HG03066 (cell line): ENCODE results near the gene AZGP1.
"Not testable (repeated sequence)": the region's sequence is repeated elsewhere in the genome, so short reads cannot be mapped to it uniquely, and the experiment has no call there.

ENCODE experiments used
- ATAC-seq: cut with Tn5 transposase; IDR thresholded peaks from one replicate; pipeline ENCODE4 v1.9.1; 2021; ENCODE audit warnings: low read depth; ENCODE audit not compliant: unreplicated experiment

The AZGP1 gene

GRCh38 chr7:99975782-99976521 is at the start of gene AZGP1:
Gene AZGP1 (minus strand): TSS chr7:99976031. CDS start chr7:99976020, 11 bp downstream.
- no peak for ATAC-seq

DNA sequence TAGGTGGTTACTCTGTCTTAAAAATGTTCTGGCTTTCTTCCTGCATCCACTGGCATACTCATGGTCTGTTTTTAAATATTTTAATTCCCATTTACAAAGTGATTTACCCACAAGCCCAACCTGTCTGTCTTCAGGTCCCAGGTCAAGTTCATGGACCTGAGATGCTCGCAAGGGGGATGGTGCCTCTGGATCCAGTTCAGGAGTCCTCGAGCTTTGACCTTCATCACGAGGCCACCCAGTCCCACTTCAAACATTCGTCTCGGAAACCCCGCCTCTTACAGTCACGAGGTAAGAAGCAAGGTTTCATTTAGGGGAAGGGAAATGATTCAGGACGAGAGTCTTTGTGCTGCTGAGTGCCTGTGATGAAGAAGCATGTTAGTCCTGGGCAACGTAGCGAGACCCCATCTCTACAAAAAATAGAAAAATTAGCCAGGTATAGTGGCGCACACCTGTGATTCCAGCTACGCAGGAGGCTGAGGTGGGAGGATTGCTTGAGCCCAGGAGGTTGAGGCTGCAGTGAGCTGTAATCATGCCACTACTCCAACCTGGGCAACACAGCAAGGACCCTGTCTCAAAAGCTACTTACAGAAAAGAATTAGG is 48.3 kb upstream of the AZGP1 start:
- no peak for ATAC-seq

DNA sequence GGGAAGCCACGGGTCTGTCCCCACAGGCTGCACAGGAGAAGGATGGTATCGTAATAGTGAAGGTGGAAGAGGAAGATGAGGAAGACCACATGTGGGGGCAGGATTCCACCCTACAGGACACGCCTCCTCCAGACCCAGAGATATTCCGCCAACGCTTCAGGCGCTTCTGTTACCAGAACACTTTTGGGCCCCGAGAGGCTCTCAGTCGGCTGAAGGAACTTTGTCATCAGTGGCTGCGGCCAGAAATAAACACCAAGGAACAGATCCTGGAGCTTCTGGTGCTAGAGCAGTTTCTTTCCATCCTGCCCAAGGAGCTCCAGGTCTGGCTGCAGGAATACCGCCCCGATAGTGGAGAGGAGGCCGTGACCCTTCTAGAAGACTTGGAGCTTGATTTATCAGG is 47.7 kb upstream of the AZGP1 start:
- ATAC-seq, result no peak

- ATAC-seq, result no peak
Measured at GRCh38 chr7:100022621-100023020, 46.8 kb upstream of the AZGP1 start.

DNA sequence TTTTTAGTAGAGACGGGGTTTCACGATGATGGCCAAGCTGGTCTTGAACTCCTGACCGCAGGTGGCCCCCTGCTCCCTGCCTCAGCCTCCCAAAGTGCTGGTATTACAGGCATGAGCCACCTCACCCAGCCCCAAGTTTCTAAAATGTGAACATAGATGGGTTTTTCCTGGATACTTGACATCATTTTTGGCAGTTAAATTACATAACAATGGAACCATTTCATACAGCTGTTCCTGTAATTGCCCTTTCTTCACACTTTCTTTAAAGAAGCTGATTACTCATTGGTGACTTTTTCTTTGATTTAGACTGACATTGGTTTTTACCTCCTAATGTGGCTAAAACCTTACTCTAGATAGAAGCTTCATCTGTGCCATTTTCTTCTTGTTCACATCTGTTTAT is 45.5 kb upstream of the AZGP1 start:
- ATAC-seq, result no peak

- ATAC-seq, result no peak
Measured at GRCh38 chr7:100019908-100020307, 44.1 kb upstream of the AZGP1 start.

DNA sequence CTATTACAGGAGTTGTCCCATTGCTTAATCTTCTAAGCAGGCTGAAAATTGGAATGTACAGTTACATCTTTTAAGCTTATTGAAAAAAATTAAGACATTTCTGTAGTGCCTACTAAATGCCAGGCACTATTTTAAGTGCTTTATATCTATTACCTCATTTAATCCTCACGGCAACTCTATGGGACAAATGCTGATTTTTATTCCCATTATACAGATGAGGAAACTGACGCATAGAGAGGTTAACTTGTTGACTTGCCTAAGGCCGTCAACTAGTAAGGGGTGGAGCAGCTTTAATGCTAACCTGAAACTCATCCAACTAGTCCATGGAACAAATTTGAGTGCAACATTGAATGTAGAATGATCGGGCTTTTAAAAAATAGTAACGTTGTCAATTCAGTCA is 42.0 kb upstream of the AZGP1 start:
- ATAC-seq, result no peak

DNA sequence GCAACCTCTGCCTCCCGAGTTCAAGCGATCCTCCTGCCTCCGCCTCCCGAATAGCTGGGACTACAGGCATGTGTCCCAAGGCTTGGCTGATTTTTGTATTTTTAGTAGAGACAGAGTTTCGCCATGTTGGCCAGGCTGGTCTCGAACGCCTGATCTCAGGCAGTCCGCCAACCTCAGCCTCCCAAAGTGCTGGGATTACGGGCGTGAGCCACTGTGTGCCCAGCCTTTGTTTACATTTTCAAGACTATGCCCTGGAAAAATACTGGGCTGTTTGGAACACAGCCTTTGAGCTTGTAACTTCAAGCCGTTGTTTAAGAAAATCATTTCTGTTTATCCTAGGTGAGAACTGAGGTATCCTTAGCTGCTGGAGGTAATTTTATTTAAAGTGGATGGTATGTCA is 41.5 kb upstream of the AZGP1 start:
- ATAC-seq, result no peak

- peak; percentile 3 for ATAC-seq
Measured at GRCh38 chr7:100016215-100016901, 40.5 kb upstream of the AZGP1 start.

- ATAC-seq, result peak; percentile 93
Measured at GRCh38 chr7:100015232-100016214, 39.7 kb upstream of the AZGP1 start, which contains the start of gene ZKSCAN1. Gene ZKSCAN1 (plus strand): TSS chr7:100015596. CDS start chr7:100023507, 7,911 bp downstream.

- no peak for ATAC-seq
Measured at GRCh38 chr7:100013328-100013676, 37.5 kb upstream of the AZGP1 start.

- not testable (repeated sequence) for ATAC-seq
Measured at GRCh38 chr7:100012385-100013327, 36.8 kb upstream of the AZGP1 start.

- ATAC-seq, result no peak
Measured at GRCh38 chr7:100011516-100011915, 35.7 kb upstream of the AZGP1 start.

DNA sequence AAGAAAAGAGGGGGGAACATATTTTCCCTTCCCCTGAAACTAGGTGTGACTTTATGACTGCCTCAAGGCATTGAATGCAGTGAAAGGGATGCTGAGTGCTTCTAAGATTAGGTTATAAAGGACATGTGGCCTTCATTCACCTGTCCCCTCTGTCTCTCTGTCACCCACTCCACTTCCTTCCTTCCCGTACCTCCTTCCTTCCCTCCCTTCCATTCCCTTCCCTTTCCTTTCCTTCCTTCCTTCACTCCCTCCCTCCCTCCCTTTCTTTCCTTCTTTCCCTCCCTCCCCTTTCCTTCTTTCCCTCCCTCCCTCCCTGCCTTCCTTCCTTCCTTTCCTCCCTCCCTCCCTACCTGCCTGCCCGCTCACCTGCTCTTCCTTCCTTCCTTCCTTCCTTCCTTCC is 35.1 kb upstream of the AZGP1 start:
- ATAC-seq, result no peak

GRCh38 chr7:100009952-100010351 is 34.1 kb upstream of the AZGP1 start:
- not testable (repeated sequence) for ATAC-seq

GRCh38 chr7:100008525-100008924 is 32.7 kb upstream of the AZGP1 start:
- no peak for ATAC-seq

- ATAC-seq, result no peak
Measured at GRCh38 chr7:100007887-100008286, 32.1 kb upstream of the AZGP1 start.

GRCh38 chr7:100003711-100004661 is 28.2 kb upstream of the AZGP1 start:
- ATAC-seq, result no peak
